H1 (cell line): ENCODE results near the gene RELB. TPM values are rescaled to one million over a fixed set of nuclear protein-coding genes. Genes with fewer than 3 reads are reported as not detected.

Experiments used
- CTCF ChIA-PET: fragments of 300-600 bp; sonication (Branson Sonifier 250); formaldehyde crosslinking; loops from one replicate; lab custom pipeline; 2021; ENCODE audit not compliant: partially characterized antibody; lab: Charles Lee
- POLR2A ChIA-PET: fragments of 300-600 bp; sonication (Branson Sonifier 250); formaldehyde crosslinking; loops from one replicate; lab custom pipeline; 2021; ENCODE audit warnings: inconsistent platforms; ENCODE audit not compliant: partially characterized antibody; lab: Charles Lee
- DNase-seq, 2 experiments: peaks; one replicate each; pipeline versions ENCODE4 v3.0.0 to v3.0.0-alpha.2; 2010 to 2022; ENCODE audit warnings: low spot score in 2 of 2, low read depth in 1 of 2, mixed read lengths in 1 of 2
- FAIRE-seq: peaks from 2 replicates; lab custom pipeline; 2011; peaks lifted over from hg19 to GRCh38; lab: Jason Lieb, UNC
- H2AFZ ChIP-seq: 2 replicates; pipeline ENCODE4 v1.8.1; 2012; ENCODE audit warnings: low read length, inconsistent platforms
- H2AK5ac ChIP-seq: 2 replicates; pipeline ENCODE4 v1.6.1; 2013; ENCODE audit warnings: low read depth, low read length
- H2BK120ac ChIP-seq: replicated peaks from 2 replicates; pipeline ENCODE3; 2013; ENCODE audit warnings: low read depth, low read length, inconsistent platforms
- H2BK12ac ChIP-seq: 2 replicates; pipeline ENCODE4 v1.6.1; 2013; ENCODE audit warnings: low read depth, low read length
- H2BK15ac ChIP-seq: 2 replicates; pipeline ENCODE4 v1.6.1; 2013; ENCODE audit warnings: low read length
- H2BK20ac ChIP-seq: 2 replicates; pipeline ENCODE4 v1.6.1; 2013; ENCODE audit warnings: low read length
- H2BK5ac ChIP-seq: 2 replicates; pipeline ENCODE4 v1.6.1; 2013; ENCODE audit warnings: low read depth, low read length
- H3K14ac ChIP-seq: 2 replicates; pipeline ENCODE4 v1.6.1; 2013; ENCODE audit warnings: inconsistent platforms; ENCODE audit not compliant: insufficient read length
- H3K18ac ChIP-seq: 2 replicates; pipeline ENCODE4 v1.6.1; 2013; ENCODE audit warnings: low read length; ENCODE audit errors: extremely low read depth
- H3K23ac ChIP-seq: 2 replicates; pipeline ENCODE4 v1.6.1; 2013; ENCODE audit warnings: inconsistent platforms; ENCODE audit not compliant: insufficient read length
- H3K23me2 ChIP-seq: 2 replicates; pipeline ENCODE4 v1.6.1; 2013; ENCODE audit warnings: low read depth, low read length
- H3K27ac ChIP-seq: 2 replicates; pipeline ENCODE4 v1.6.1; 2011; ENCODE audit warnings: low read depth, low read length, inconsistent platforms
- H3K27me3 ChIP-seq, 4 experiments: replicated peaks in 1 of 4; 1 replicate in 1 of 4; 2 replicates in 3 of 4; pipeline versions ENCODE4 v1.6.1 to v1.8.1; 2011 to 2013; ENCODE audit warnings: low read length in 3 of 4, mild to moderate bottlenecking in 3 of 4, inconsistent platforms in 2 of 4, mixed read lengths in 2 of 4, moderate library complexity in 1 of 4; ENCODE audit not compliant: control insufficient read depth in 3 of 4, insufficient read depth in 3 of 4; ENCODE audit errors: extremely low read depth in 1 of 4
- H3K36me3 ChIP-seq, 4 experiments: 2 replicates each; pipeline versions ENCODE4 v1.6.1 to v1.8.1; 2011 to 2013; ENCODE audit warnings: mild to moderate bottlenecking in 4 of 4, low read length in 3 of 4, moderate library complexity in 2 of 4, control low read depth in 1 of 4, inconsistent platforms in 1 of 4; ENCODE audit not compliant: insufficient read depth in 4 of 4, control insufficient read depth in 2 of 4
- H3K4ac ChIP-seq: replicated peaks from 2 replicates; pipeline ENCODE3; 2013; ENCODE audit warnings: low read length, low read depth, mixed read lengths, inconsistent platforms; ENCODE audit not compliant: insufficient read length
- H3K4me1 ChIP-seq, 4 experiments: replicated peaks in 1 of 4; 1 replicate in 1 of 4; 2 replicates in 3 of 4; pipeline versions ENCODE4 v1.6.1 to v1.8.1; 2011 to 2013; ENCODE audit warnings: low read length in 3 of 4, inconsistent platforms in 2 of 4, mixed read lengths in 1 of 4; ENCODE audit not compliant: insufficient read depth in 4 of 4, control insufficient read depth in 3 of 4
- H3K4me2 ChIP-seq, 2 experiments: 2 replicates each; pipeline versions ENCODE4 v1.6.1 to v1.8.1; 2011 to 2013; ENCODE audit warnings: low read depth in 2 of 2, low read length in 2 of 2, control low read depth in 1 of 2, inconsistent platforms in 1 of 2, mild to moderate bottlenecking in 1 of 2; ENCODE audit not compliant: insufficient read depth in 1 of 2
- H3K4me3 ChIP-seq, 4 experiments: fragments of 200-600, 300-600 bp in 1 of 4; sonication (generic), shearing (Covaris generic), sonication (Bioruptor Twin) in 1 of 4; 2 replicates each; pipeline versions ENCODE4 v1.5.1 to v1.8.1; 2011 to 2016; ENCODE audit warnings: low read length in 4 of 4, low read depth in 3 of 4, control low read depth in 2 of 4, inconsistent platforms in 2 of 4, mild to moderate bottlenecking in 2 of 4, mixed read lengths in 1 of 4, moderate library complexity in 1 of 4; ENCODE audit not compliant: insufficient read depth in 2 of 4; ENCODE audit errors: extremely low read depth in 1 of 4
- H3K56ac ChIP-seq: replicated peaks from 2 replicates; pipeline ENCODE3; 2013; ENCODE audit warnings: low read depth, mild to moderate bottlenecking, mixed read lengths, low read length, inconsistent platforms; ENCODE audit not compliant: insufficient read length
- H3K79me1 ChIP-seq: 2 replicates; pipeline ENCODE4 v1.6.1; 2013; ENCODE audit warnings: low read depth, low read length, control low read depth
- H3K79me2 ChIP-seq, 2 experiments: 2 replicates each; pipeline versions ENCODE4 v1.6.1 to v1.8.1; 2012 to 2013; ENCODE audit warnings: low read length in 2 of 2, mild to moderate bottlenecking in 2 of 2, inconsistent platforms in 1 of 2; ENCODE audit not compliant: insufficient read depth in 2 of 2, control insufficient read depth in 1 of 2
- H3K9ac ChIP-seq, 4 experiments: replicated peaks in 1 of 4; 1 replicate in 1 of 4; 2 replicates in 3 of 4; pipeline versions ENCODE4 v1.6.1 to v1.8.1; 2011 to 2013; ENCODE audit warnings: low read depth in 3 of 4, low read length in 3 of 4, control low read depth in 2 of 4, mild to moderate bottlenecking in 2 of 4, moderate library complexity in 2 of 4, inconsistent platforms in 1 of 4; ENCODE audit errors: extremely low read depth in 1 of 4
- H3K9me3 ChIP-seq, 2 experiments: 2 replicates each; pipeline versions ENCODE4 v1.6.1 to v1.8.1; 2012 to 2013; ENCODE audit warnings: mild to moderate bottlenecking in 2 of 2, moderate library complexity in 2 of 2, control low read depth in 1 of 2, inconsistent platforms in 1 of 2, low read depth in 1 of 2, low read length in 1 of 2, mixed read lengths in 1 of 2; ENCODE audit not compliant: insufficient read depth in 2 of 2
- H4K20me1 ChIP-seq, 2 experiments: replicated peaks in 1 of 2; 2 replicates each; pipeline versions ENCODE3 to v1.8.1; 2011 to 2013; ENCODE audit warnings: inconsistent platforms in 2 of 2, low read length in 2 of 2, mild to moderate bottlenecking in 1 of 2; ENCODE audit not compliant: insufficient read depth in 2 of 2, control insufficient read depth in 1 of 2
- H4K5ac ChIP-seq: 2 replicates; pipeline ENCODE4 v1.6.1; 2013; ENCODE audit warnings: low read length, low read depth, mixed read lengths, inconsistent platforms; ENCODE audit not compliant: insufficient read length
- H4K8ac ChIP-seq: 2 replicates; pipeline ENCODE4 v1.8.0; 2013; ENCODE audit warnings: mild to moderate bottlenecking, moderate library complexity, low read length, inconsistent platforms; ENCODE audit not compliant: insufficient read depth; ENCODE audit errors: extremely low read depth
- H4K91ac ChIP-seq: replicated peaks from 2 replicates; pipeline ENCODE3; 2013; ENCODE audit warnings: low read length, mixed read lengths, inconsistent platforms; ENCODE audit not compliant: insufficient read length
- JUND ChIP-seq: IDR thresholded peaks from 2 replicates; pipeline ENCODE4 v1.6.1; 2011; ENCODE audit warnings: mild to moderate bottlenecking, improper control_type of control experiment, low read length
- TBP ChIP-seq: IDR thresholded peaks from 2 replicates; pipeline ENCODE4 v1.6.1; 2011; ENCODE audit warnings: low read depth, low read length, improper control_type of control experiment
- WGBS, 2 experiments: shearing (Covaris generic) in 1 of 2; methylation state at CpG; one replicate each; pipeline versions ENCODE4 v1.1.6 to v1.1.7; 2013 to 2015; ENCODE audit warnings: low lambda C conversion rate in 2 of 2, mixed read lengths in 2 of 2, inconsistent platforms in 1 of 2, low coverage in 1 of 2, missing lambda C conversion rate in 1 of 2; ENCODE audit not compliant: insufficient replicate concordance in 2 of 2, insufficient coverage in 1 of 2, insufficient read length in 1 of 2; ENCODE audit errors: extremely low coverage in 1 of 2, missing lambda C conversion rate in 1 of 2; 5-methylcytosine and 5-hydroxymethylcytosine counted together
- polyA plus RNA-seq, 7 experiments: library from polyadenylated mRNA; depleted of rRNA in 3 of 7; stranded (reverse) in 5 of 7; unstranded in 2 of 7; fragments of >200 nt in 5 of 7; fragments of 200-250 nt in 2 of 7; gene quantifications; 1 replicate in 5 of 7; 2 replicates in 1 of 7; 4 replicates in 1 of 7; pipeline versions ENCODE4 v1.2.1 to v1.2.3, GENCODE V29; 2011 to 2013; ENCODE audit warnings: missing spikeins in 2 of 7, mixed read lengths in 2 of 7
- total RNA-seq: library from RNA; stranded (reverse); fragmentation: NEBNext Ultra II Directional; extraction: Animal tissue kit (Norgen Biotek cat#: 25700); gene quantifications from 2 replicates; pipeline ENCODE4 v1.2.1, GENCODE V29; 2021

RELB gene
- total and polyA plus RNA-seq, 2 of the 8 experiments (the other 6 are each of a cell fraction or from before 2014, with no cell fraction given) = 10.0 to 13.1 TPM

GRCh38 chr19:45050036-45050435, 48.8 kb downstream of the RELB start:
- H3K4me1 ChIP-seq = no peaks in the 10 kb centered on the region
- H3K23ac ChIP-seq = no peak overlapping the region
- no peaks in the 10 kb centered on the region for H3K27me3 ChIP-seq
- peaks cover 0 to 45% of the 10 kb centered on the region in 2 experiments; a peak in 2 of 4 replicates for H3K79me2 ChIP-seq
- ChIA-PET CTCF (interaction anchor here (1.4 to 2.3 kb wide), 5 partner anchors 10 to 87 kb away, joined by 3 to 11 read pairs (median 5); no protein-coding TSS in a partner anchor), POLR2A (interaction anchor here (1.1 to 1.5 kb wide), 7 partner anchors 9 to 30 kb away, joined by 3 to 11 read pairs (median 3); partner anchors contain the start of gene CLASRP)
- H3K36me3 ChIP-seq = peaks cover 2 to 31% (median 10%) of the 10 kb centered on the region in 4 experiments; a peak in 6 of 8 replicates
- H3K4me3 ChIP-seq = no peak overlapping the region
- no peak overlapping the region for H2BK120ac ChIP-seq
- no peaks in the 10 kb centered on the region for H3K9me3 ChIP-seq
- H3K27ac ChIP-seq = no peak overlapping the region
- peaks cover 17 to 20% of the 10 kb centered on the region in 2 experiments for H4K20me1 ChIP-seq
- H3K14ac ChIP-seq = no peak overlapping the region
- no peak overlapping the region for H2AFZ ChIP-seq
- no peak overlapping the region for H3K9ac ChIP-seq
- H3K18ac ChIP-seq = no peak overlapping the region
- no peak overlapping the region for H2BK15ac ChIP-seq
- H2BK5ac ChIP-seq = no peak overlapping the region; the same call in 1 of the 2 replicates
- WGBS, 2 experiments = 98% methylated on average over 5 of the region's 6 CpGs; no CpG with 5 or more reads in 1 of the 2 experiments
- TF ChIP-seq JUND (no peak), TBP (no peak)
- no peak overlapping the region for H3K4me2 ChIP-seq
- no peak overlapping the region for H2BK20ac ChIP-seq
- FAIRE-seq (no peak), DNase-seq (no peak)
- H2BK12ac ChIP-seq = no peak overlapping the region
- peaks cover 11% of the 10 kb centered on the region for H3K79me1 ChIP-seq
- H4K5ac ChIP-seq = no peak overlapping the region
- H3K56ac ChIP-seq = no peak overlapping the region
- no peak overlapping the region for H4K91ac ChIP-seq
- no peak overlapping the region for H2AK5ac ChIP-seq
- no peak overlapping the region for H4K8ac ChIP-seq
- no peaks in the 10 kb centered on the region for H3K23me2 ChIP-seq
- H3K4ac ChIP-seq = no peak overlapping the region
